Stomach (tissue), 4 donors: ENCODE measurements around the gene CHPT1.

Source experiments
- EP300 ChIP-seq: sonication (generic); formaldehyde crosslinking; IDR thresholded peaks from one replicate; pipeline ENCODE4 v1.6.1; 2017; ENCODE audit warnings: antibody characterized with exemption
- POLR2A ChIP-seq, 4 donors: fragments of 450-650 bp; IDR thresholded peaks; one replicate each; pipeline ENCODE4 v1.6.1; 2016; ENCODE audit warnings: antibody characterized with exemption in 4 of 4, control low read depth in 2 of 4, mild to moderate bottlenecking in 1 of 4, moderate library complexity in 1 of 4

DNA sequence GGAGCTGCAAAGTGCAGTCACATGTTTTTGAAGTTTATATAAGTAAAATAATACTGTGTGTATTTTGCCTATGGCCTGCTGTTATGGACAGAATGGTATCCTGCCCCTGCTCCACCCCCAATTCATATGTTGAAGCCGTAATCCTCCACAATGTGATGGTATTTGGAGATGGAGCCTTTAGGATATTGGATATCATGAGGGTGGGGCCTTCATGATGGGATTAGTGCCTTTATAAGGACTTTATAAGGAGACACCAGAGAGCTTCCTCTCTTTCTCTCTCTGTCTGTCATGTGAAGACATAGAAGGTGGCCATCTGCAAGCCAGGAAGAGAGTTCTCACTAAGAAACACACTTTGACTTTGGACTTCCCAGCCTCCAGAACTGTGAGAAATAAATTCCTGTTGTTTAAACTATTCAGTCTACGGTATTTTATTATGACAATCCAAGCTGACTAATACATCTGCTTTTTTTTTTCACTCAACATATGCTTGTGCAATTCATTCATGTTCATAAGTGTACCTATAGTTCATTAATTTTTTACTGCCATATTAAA is 3.1 kb upstream of the CHPT1 start:
- TF ChIP-seq POLR2A (IDR thresholded peaks at IDR 0.05) (no peak), EP300 (no peak)
